GM12878 (cell line): ENCODE results near the gene DOC2B. TPM values are rescaled to one million over a fixed set of nuclear protein-coding genes. Genes with fewer than 3 reads are reported as not detected.

Source experiments
- ATAC-seq: fragments of 200-7000 bp; cut with Tn5 transposase; 3 replicates; pipeline ENCODE4 v1.9.1; 2020; ENCODE audit warnings: mild to moderate bottlenecking, moderate library complexity
- BruUV-seq: library from RNA; stranded (reverse); fragments of 400-500 nt; replicated peaks from 2 replicates; lab custom pipeline; 2021; lab: Mats Ljungman, UMichigan
- CTCF ChIA-PET: fragments of 300-600 bp; sonication (Branson Sonifier 250); formaldehyde crosslinking; extraction: SDS; loops from one replicate; lab custom pipeline; 2021; ENCODE audit warnings: inconsistent platforms; lab: Yijun Ruan, JAX
- POLR2A ChIA-PET: fragments of 350-600 bp; formaldehyde crosslinking; extraction: SDS; loops from one replicate; lab custom pipeline; 2021; ENCODE audit warnings: inconsistent platforms; lab: Charles Lee
- RAD21 ChIA-PET: fragments of 300-600 bp; sonication (Branson Sonifier 250); formaldehyde crosslinking; loops from one replicate; lab custom pipeline; 2023; ENCODE audit warnings: antibody characterized with exemption; ENCODE audit not compliant: unreplicated experiment; lab: Charles Lee
- SMC1A ChIA-PET: fragments of 300-600 bp; sonication (Branson Sonifier 250); formaldehyde crosslinking; loops from one replicate; lab custom pipeline; 2023; ENCODE audit not compliant: unreplicated experiment, uncharacterized antibody; lab: Charles Lee
- DNase-seq: peaks from one replicate; pipeline ENCODE4 v3.0.0-alpha.2; 2011; ENCODE audit warnings: low read depth, low spot score
- FAIRE-seq: peaks from 3 replicates; lab custom pipeline; 2011; peaks lifted over from hg19 to GRCh38; lab: Jason Lieb, UNC
- H2AFZ ChIP-seq: 2 replicates; pipeline ENCODE4 v1.6.0; 2011; ENCODE audit warnings: low read depth, low read length, control low read depth; ENCODE audit not compliant: control insufficient read depth
- H3K27ac ChIP-seq: 2 replicates; pipeline ENCODE4 v1.5.1; 2011; ENCODE audit warnings: control low read depth; ENCODE audit not compliant: control insufficient read depth, insufficient read depth
- H3K27me3 ChIP-seq, 2 experiments: replicated peaks in 1 of 2; 2 replicates each; pipeline versions ENCODE4 v1.6.0 to v1.6.1; 2011; ENCODE audit warnings: low read length in 1 of 2; ENCODE audit not compliant: control insufficient read depth in 2 of 2, insufficient read depth in 2 of 2
- H3K36me3 ChIP-seq, 2 experiments: 2 replicates each; pipeline ENCODE4 v1.5.1; 2011; ENCODE audit warnings: low read length in 1 of 2; ENCODE audit not compliant: control insufficient read depth in 2 of 2, insufficient read depth in 2 of 2
- H3K4me1 ChIP-seq: 2 replicates; pipeline ENCODE4 v1.6.1; 2011; ENCODE audit warnings: mild to moderate bottlenecking, low read length, moderate library complexity, mixed read lengths; ENCODE audit not compliant: control insufficient read depth, insufficient read depth
- H3K4me2 ChIP-seq: 2 replicates; pipeline ENCODE4 v1.6.0; 2011; ENCODE audit warnings: control low read depth; ENCODE audit not compliant: control insufficient read depth, insufficient read depth
- H3K4me3 ChIP-seq: fragments of 200-600 bp; sonication (generic); 2 replicates; pipeline ENCODE4 v1.5.1; 2016
- H3K79me2 ChIP-seq: 2 replicates; pipeline ENCODE4 v1.6.0; 2011; ENCODE audit warnings: low read length; ENCODE audit not compliant: control insufficient read depth, insufficient read depth
- H3K9ac ChIP-seq: 2 replicates; pipeline ENCODE4 v1.8.0; 2011; ENCODE audit warnings: low read length, control low read depth, mixed read lengths; ENCODE audit not compliant: control insufficient read depth, insufficient read depth
- H3K9me3 ChIP-seq: replicated peaks from 3 replicates; pipeline ENCODE4 v1.5.1; 2011; ENCODE audit warnings: mild to moderate bottlenecking, low read length; ENCODE audit not compliant: control insufficient read depth, insufficient read depth
- H4K20me1 ChIP-seq: 2 replicates; pipeline ENCODE4 v1.6.0; 2011; ENCODE audit not compliant: control insufficient read depth, insufficient read depth
- CEBPZ ChIP-seq: fragments of 150-350 bp; IDR thresholded peaks from 2 replicates; pipeline ENCODE4 v1.6.1; 2016; ENCODE audit warnings: low read depth, low read length
- GATAD2B ChIP-seq: fragments of 450-650 bp; conservative IDR thresholded peaks from 2 replicates; pipeline ENCODE4 v1.6.1; 2017; ENCODE audit warnings: low read depth, mild to moderate bottlenecking, moderate library complexity
- MLLT1 ChIP-seq: fragments of 450-650 bp; IDR thresholded peaks from 2 replicates; pipeline ENCODE4 v1.6.1; 2016; ENCODE audit warnings: mild to moderate bottlenecking
- RBBP5 ChIP-seq: fragments of 200-600 bp; sonication (generic); conservative IDR thresholded peaks from 2 replicates; pipeline ENCODE4 v1.6.1; 2016
- RELA ChIP-seq: fragments of 450-650 bp; IDR thresholded peaks from 2 replicates; pipeline ENCODE4 v1.8.0; 2014; ENCODE audit warnings: borderline replicate concordance; ENCODE audit not compliant: partially characterized antibody
- WGBS: methylation state at CpG from one replicate; pipeline ENCODE4 v1.1.6; 2016; ENCODE audit warnings: low lambda C conversion rate; ENCODE audit not compliant: insufficient replicate concordance, insufficient coverage; ENCODE audit errors: missing lambda C conversion rate; 5-methylcytosine and 5-hydroxymethylcytosine counted together
- in situ Hi-C: fragments of 300-500 bp; cut with MboI; formaldehyde crosslinking; loops from 9 replicates; pipeline ENCODE4 v1.14.3; 2018; ENCODE audit warnings: mixed read lengths
- intact Hi-C: fragments of 100-400 bp; cut with micrococcal nuclease; formaldehyde crosslinking; loops from one replicate; pipeline ENCODE4 v1.14.2; 2022; ENCODE audit not compliant: unreplicated experiment
- polyA plus RNA-seq, 11 experiments: library from polyadenylated mRNA; depleted of rRNA in 4 of 11; unstranded in 6 of 11; stranded (reverse) in 5 of 11; fragments of >200 nt; fragmentation: Nextera tagmentation in 4 of 11; fragmentation: Illumina TruSeq in 1 of 11; extraction: Ambion mirVana in 4 of 11; extraction: Trizol in 1 of 11; gene quantifications; 1 replicate in 1 of 11; 2 replicates in 10 of 11; pipeline versions ENCODE4 v1.2.1 to v1.2.3, GENCODE V29; 2011 to 2016; ENCODE audit warnings: inconsistent platforms in 2 of 11, missing spikeins in 2 of 11, low read depth in 1 of 11
- total RNA-seq, 4 experiments: library from RNA; depleted of rRNA in 3 of 4; stranded (reverse); fragments of >200 nt in 3 of 4; fragmentation: Illumina TruSeq in 1 of 4; extraction: Trizol in 1 of 4; gene quantifications; 2 replicates each; pipeline versions ENCODE4 v1.2.1 to v1.2.3, GENCODE V29; 2013 to 2021

The DOC2B gene
- total and polyA plus RNA-seq, 10 of the 15 experiments (the other 5 are each of a cell fraction or from before 2014, with no cell fraction given), result not detected

- Histone ChIP-seq H4K20me1 (no peaks in the 10 kb centered on the region), H3K27me3 (no peaks in the 10 kb centered on the region; a peak in 2 of 4 replicates), H2AFZ (no peak overlapping the region), H3K4me3 (no peak overlapping the region), H3K79me2 (no peaks in the 10 kb centered on the region), H3K9ac (no peak overlapping the region), H3K27ac (no peak overlapping the region), H3K9me3 (no peaks in the 10 kb centered on the region), H3K4me1 (peaks cover 12% of the 10 kb centered on the region), H3K36me3 (no peaks in the 10 kb centered on the region), H3K4me2 (no peak overlapping the region)
- CTCF ChIA-PET, result interaction anchor here (0.7 kb wide), 1 partner anchor 467 kb away, joined by 3 read pairs; no protein-coding TSS in a partner anchor
- POLR2A ChIA-PET, result no interaction called here
- RAD21 ChIA-PET, result no interaction called here
- intact Hi-C loops, result no loop called here
- SMC1A ChIA-PET, result no interaction called here
- in situ Hi-C loops, result no loop called here
- 26% methylated on average over 15 of the region's 15 CpGs for WGBS
- TF ChIP-seq RBBP5, result no peak
- FAIRE-seq, result no peak
- no TSS peak for BruUV-seq
- no peak for ATAC-seq
- no peak for DNase-seq
Observed at GRCh38 chr17:229709-230394, 48.4 kb upstream of the DOC2B start.

DNA sequence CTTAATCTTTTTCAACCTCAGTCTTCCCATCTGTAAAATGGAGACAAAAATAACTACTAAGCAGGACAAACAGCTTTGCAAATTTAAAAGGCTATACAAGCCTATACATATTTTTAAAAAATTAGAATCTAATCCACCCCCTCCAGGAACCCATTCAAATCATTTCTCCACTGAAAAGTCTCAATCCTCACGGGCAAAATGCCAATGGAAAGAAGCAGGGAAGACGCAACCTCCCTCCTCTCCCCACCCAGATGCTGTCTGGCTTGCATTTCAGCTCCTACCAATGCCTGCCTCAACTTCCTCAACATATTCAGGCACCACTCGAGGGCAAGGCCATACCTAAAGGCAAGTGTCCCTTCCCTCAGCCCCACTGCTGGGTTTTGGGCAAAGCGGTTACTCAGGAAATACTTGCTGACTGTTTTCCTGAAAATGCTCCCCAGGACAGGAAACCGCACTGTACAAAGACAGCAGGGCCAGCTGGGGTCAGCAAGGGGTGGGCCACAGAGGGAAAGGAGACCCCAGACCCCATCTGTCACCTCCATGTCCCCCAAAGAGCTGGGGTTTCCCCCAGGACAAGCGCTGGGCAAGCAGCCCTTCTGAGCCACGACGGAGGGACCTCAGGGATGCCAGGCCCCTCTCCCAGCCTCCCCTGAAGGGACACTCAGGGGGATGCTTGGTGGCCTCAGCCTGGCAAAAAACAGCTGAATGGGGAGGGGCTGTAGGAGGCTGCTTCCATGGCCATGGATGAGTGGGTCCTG lies 47.7 kb upstream of the DOC2B start:
- ChIA-PET SMC1A (no interaction called here), CTCF (no interaction called here), RAD21 (no interaction called here), POLR2A (no interaction called here)
- no peaks in the 10 kb centered on the region for H3K36me3 ChIP-seq
- in situ Hi-C loops, result no loop called here
- H3K4me1 ChIP-seq, result peaks cover 12% of the 10 kb centered on the region
- H3K9ac ChIP-seq, result no peak overlapping the region
- H4K20me1 ChIP-seq, result no peaks in the 10 kb centered on the region
- DNase-seq (no peak), FAIRE-seq (no peak), ATAC-seq (no peak)
- no peak overlapping the region for H2AFZ ChIP-seq
- H3K4me3 ChIP-seq, result no peak overlapping the region
- no peak overlapping the region for H3K27ac ChIP-seq
- H3K4me2 ChIP-seq, result no peak overlapping the region
- H3K9me3 ChIP-seq, result no peaks in the 10 kb centered on the region
- TF ChIP-seq GATAD2B, result no peak
- TF ChIP-seq MLLT1, result no peak
- TF ChIP-seq RELA, result no peak
- TF ChIP-seq CEBPZ, result no peak
- no TSS peak for BruUV-seq
- intact Hi-C loops, result no loop called here
- no peaks in the 10 kb centered on the region for H3K79me2 ChIP-seq
- H3K27me3 ChIP-seq, result no peaks in the 10 kb centered on the region; a peak in 2 of 4 replicates
- WGBS, result 26% methylated on average over 8 of the region's 8 CpGs
